ENCODE results near the gene API5. TPM values are rescaled to one million over a fixed set of nuclear protein-coding genes. Genes with fewer than 3 reads are reported as not detected.
A peak's percentile ranks its signal among the peaks of the same experiment; 100 is the strongest.

The API5 gene
- total RNA-seq = 100 to 1,000 TPM; 133 to 163 TPM

DNA sequence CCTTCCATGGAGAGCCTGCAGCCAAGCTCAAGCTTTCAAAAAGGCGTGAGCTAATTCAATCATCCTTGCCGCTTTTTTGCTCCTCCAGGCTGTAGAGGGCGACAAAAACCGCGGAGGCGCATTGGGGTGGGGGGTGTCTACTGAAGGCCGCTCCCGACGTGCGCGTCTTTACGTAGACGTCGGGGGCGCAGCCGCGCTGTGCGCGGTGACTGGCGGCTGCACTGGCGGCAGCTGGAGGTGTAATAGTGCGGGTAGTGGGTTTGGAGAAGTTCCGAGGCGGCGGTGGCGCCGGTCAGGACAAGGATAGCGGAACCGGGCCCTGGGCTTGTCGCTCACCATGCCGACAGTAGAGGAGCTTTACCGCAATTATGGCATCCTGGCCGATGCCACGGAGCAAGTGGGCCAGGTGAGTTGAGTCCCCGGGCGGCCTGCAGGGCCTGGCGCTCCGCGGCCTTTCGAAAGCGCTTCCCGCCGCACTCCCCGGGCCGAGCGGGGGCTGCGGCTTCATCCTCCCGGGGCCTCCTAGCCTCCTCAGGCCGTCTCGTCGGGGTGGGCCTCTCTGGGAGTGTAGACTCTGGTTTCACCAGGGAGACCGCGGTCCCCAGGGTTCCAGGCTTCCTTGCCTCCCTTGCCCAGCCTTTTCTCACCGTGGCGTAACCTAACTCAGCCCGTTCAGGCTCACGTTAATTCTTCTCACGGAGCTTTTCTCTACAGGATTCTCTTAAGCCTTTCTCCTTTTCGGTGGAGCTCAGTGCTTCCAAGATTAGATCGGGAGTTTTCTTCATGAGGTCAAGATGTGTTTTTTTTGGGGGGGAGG is at the start of gene API5:
Gene API5, plus strand, starts transcription at position 206 of the 817 bp plus-strand sequence. Its CDS starts 132 bp downstream, at position 338.
- POLR2A ChIA-PET = interaction anchor here (0.6 to 1.9 kb wide), 6 partner anchors 45 to 568 kb away, joined by 3 to 15 read pairs (median 3); partner anchors contain the start of genes HSD17B12 and TTC17

GRCh38 chr11:43267856-43268580 is 43.8 kb upstream of the API5 start:
- peaks cover 6% of the 10 kb centered on the region for H3K27me3 Mint-ChIP-seq
- H3K4me1 Mint-ChIP-seq = no peaks in the 10 kb centered on the region
- no peak overlapping the region for H3K27ac Mint-ChIP-seq
- POLR2A ChIA-PET = no interaction called here
- DNase-seq = no peak
- no peaks in the 10 kb centered on the region for H3K9me3 Mint-ChIP-seq (ENCODE audit: low read depth)
- no peaks in the 10 kb centered on the region for H3K36me3 Mint-ChIP-seq (ENCODE audit: low read depth)
- CTCF ChIA-PET = interaction anchor here (0.5 kb wide), 1 partner anchor 15 kb away, joined by 3 read pairs; no protein-coding TSS in a partner anchor
- no peak for ATAC-seq
- intact Hi-C loops (cut with DNase I, micrococcal nuclease) = no loop called here
- no peak overlapping the region for H3K4me3 Mint-ChIP-seq

More for the DNA sequence above, at the start of gene API5:
- intact Hi-C loops (cut with DNase I, micrococcal nuclease) = loop anchor here (1.0 to 5.0 kb wide), 8 partner anchors 46 to 570 kb away; partner anchors contain the start of genes HSD17B12 (in 2 of the 2), TTC17 (in 2 of the 2) and ALKBH3 (in 1 of the 2)
- DNase-seq = peak; percentile 97
- peaks cover 9% of the 10 kb centered on the region for H3K36me3 Mint-ChIP-seq (ENCODE audit: low read depth)
- no peaks in the 10 kb centered on the region for H3K27me3 Mint-ChIP-seq
- H3K9me3 Mint-ChIP-seq (ENCODE audit: low read depth) = no peaks in the 10 kb centered on the region
- peaks cover 42% of the 10 kb centered on the region for H3K4me1 Mint-ChIP-seq
- H3K4me3 Mint-ChIP-seq = peak within 1 kb of the TSS; percentile 95
- peak; percentile 97 for ATAC-seq
- CTCF ChIA-PET = interaction anchor here (0.6 to 2.2 kb wide), 13 partner anchors 11 to 107 kb away, joined by 3 to 20 read pairs (median 5); partner anchors contain the start of gene TTC17
- H3K27ac Mint-ChIP-seq = peak within 1 kb of the TSS; percentile 96

DNA sequence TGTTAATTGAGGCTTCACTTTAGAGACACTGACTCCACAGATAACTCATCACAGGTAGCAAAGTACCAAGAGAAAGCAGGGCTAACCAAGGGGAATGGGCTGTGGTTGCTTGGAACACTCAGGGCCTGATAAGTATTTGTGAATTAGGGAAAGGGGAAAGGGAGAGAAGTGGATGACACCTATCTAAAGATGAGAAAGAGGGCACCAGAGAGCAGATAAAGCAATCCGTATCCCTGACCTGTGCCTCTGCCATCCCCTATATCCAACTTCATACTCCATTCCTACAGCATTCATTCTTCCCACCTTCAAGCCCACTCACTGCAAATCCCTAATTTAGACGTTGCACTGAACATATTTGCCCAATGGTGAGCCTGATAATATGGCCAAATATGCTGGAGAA is 43.0 kb upstream of the API5 start:
- Mint-ChIP-seq H3K36me3 (ENCODE audit: low read depth) (no peaks in the 10 kb centered on the region), H3K4me1 (no peaks in the 10 kb centered on the region), H3K27me3 (peaks cover 6% of the 10 kb centered on the region), H3K27ac (no peak overlapping the region), H3K9me3 (ENCODE audit: low read depth) (no peaks in the 10 kb centered on the region), H3K4me3 (no peak overlapping the region)
- no peak for DNase-seq
- ChIA-PET CTCF (interaction anchor here (0.6 kb wide), 1 partner anchor 11 kb away, joined by 3 read pairs; no protein-coding TSS in a partner anchor), POLR2A (no interaction called here)
- intact Hi-C loops (cut with DNase I, micrococcal nuclease) = no loop called here
- no peak for ATAC-seq

DNA sequence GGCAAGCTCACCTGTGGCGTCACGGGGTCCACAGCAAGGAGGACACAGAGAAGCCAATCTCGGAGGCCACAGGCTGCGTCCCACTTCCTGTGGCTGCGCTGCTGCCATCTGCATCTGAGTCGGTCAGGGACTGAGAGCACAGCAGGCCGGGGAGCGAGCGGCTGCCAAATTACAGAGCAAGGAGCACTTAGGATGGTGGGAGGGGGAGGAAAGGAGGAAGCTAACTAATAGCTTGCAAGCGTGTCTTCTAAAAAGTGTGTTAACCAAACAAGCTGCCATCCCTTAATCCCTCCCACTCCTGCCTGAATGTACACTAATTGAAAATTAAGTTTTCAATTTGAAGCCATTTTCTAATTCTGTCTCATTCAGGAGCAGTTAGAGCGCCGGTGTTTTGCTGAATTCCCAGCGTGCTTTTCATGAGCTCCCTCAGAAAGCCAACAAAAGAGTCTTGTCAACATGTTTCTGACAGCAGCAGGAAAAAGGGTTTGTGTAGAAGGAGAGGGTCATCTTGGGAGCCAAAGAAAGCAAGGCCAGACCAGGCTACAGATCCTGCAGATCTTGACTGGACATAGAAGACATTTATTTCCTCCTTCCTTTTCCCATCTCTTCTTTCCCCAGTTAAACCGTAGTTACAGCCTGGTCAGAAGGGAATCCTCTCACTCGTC is 42.4 kb upstream of the API5 start:
- Mint-ChIP-seq H3K27ac (no peak overlapping the region), H3K27me3 (peaks cover 6% of the 10 kb centered on the region), H3K4me3 (no peak overlapping the region), H3K4me1 (no peaks in the 10 kb centered on the region), H3K9me3 (ENCODE audit: low read depth) (peaks cover 3% of the 10 kb centered on the region), H3K36me3 (ENCODE audit: low read depth) (no peaks in the 10 kb centered on the region)
- no peak for ATAC-seq
- DNase-seq = no peak
- CTCF ChIA-PET = interaction anchor here (0.6 to 1.7 kb wide), 3 partner anchors 10 to 556 kb away, joined by 3 to 6 read pairs (median 3); no protein-coding TSS in a partner anchor
- intact Hi-C loops (cut with DNase I, micrococcal nuclease) = no loop called here
- POLR2A ChIA-PET = no interaction called here

GRCh38 chr11:43270468-43270867 is 41.3 kb upstream of the API5 start:
- no peak overlapping the region for H3K4me3 Mint-ChIP-seq
- CTCF ChIA-PET = interaction anchor here (1.7 kb wide), 1 partner anchor 12 kb away, joined by 6 read pairs; no protein-coding TSS in a partner anchor
- DNase-seq = no peak

DNA sequence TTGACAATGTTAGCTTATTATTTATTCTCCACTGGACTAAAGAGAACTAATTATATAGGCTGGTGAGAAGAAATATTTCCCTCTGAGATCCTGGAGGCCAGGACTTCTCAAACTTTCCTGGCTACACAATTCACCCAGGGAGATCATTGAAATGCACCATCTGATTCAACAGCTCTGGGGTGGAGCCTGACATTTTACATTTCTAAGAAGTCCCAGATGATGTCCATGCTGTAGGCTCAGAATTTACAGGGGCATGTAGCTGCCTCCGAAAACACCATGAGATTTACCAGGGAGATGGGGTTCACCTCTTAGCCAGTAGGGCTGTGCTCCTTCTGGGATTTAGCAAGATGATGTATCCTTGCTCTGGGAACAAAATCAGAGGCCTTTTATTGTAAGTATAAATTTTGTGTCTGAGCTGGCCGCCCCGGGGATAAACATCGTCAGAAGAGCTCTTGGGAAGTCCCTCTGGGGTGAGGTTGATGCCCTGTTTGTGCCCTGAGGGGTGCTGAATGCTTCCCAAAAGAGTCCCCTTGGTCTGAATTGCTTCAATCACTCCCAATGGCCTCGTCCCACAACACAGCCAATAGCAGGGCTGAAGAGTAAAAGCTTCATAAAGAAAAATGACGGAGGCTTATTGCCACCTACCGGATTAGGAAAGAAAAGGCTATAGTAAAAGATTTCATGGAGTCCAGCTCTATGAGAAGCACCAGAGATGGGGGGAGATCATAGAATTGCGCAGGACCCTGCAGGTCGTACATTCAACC is 33.4 kb upstream of the API5 start:
- no peaks in the 10 kb centered on the region for H3K36me3 Mint-ChIP-seq (ENCODE audit: low read depth)
- ChIA-PET CTCF (interaction anchor here (0.9 to 1.1 kb wide), 4 partner anchors 9 to 167 kb away, joined by 3 to 7 read pairs (median 4); no protein-coding TSS in a partner anchor), POLR2A (interaction anchor here (0.6 kb wide), 1 partner anchor 14 kb away, joined by 14 read pairs; no protein-coding TSS in a partner anchor)
- intact Hi-C loops (cut with DNase I, micrococcal nuclease) = no loop called here
- H3K4me3 Mint-ChIP-seq = no peak overlapping the region
- H3K27ac Mint-ChIP-seq = no peak overlapping the region
- no peaks in the 10 kb centered on the region for H3K4me1 Mint-ChIP-seq
- peaks cover 3% of the 10 kb centered on the region for H3K9me3 Mint-ChIP-seq (ENCODE audit: low read depth)
- peaks cover 12% of the 10 kb centered on the region for H3K27me3 Mint-ChIP-seq
- DNase-seq = no peak
- ATAC-seq = no peak

More at GRCh38 chr11:43270468-43270867, 41.3 kb upstream of the API5 start:
- H3K9me3 Mint-ChIP-seq (ENCODE audit: low read depth) = peaks cover 3% of the 10 kb centered on the region
- H3K4me1 Mint-ChIP-seq = no peaks in the 10 kb centered on the region
- no peak overlapping the region for H3K27ac Mint-ChIP-seq
- H3K36me3 Mint-ChIP-seq (ENCODE audit: low read depth) = no peaks in the 10 kb centered on the region
- POLR2A ChIA-PET = no interaction called here
- no peak for ATAC-seq
- H3K27me3 Mint-ChIP-seq = peaks cover 6% of the 10 kb centered on the region
- intact Hi-C loops (cut with DNase I, micrococcal nuclease) = no loop called here

GRCh38 chr11:43282607-43283440 is 29.0 kb upstream of the API5 start:
- no peaks in the 10 kb centered on the region for H3K4me1 Mint-ChIP-seq

GRCh38 chr11:43285826-43286225 is 26.0 kb upstream of the API5 start:
- intact Hi-C loops (cut with DNase I, micrococcal nuclease) = no loop called here
- DNase-seq (no peak), ATAC-seq (no peak)
- Mint-ChIP-seq H3K4me1 (no peaks in the 10 kb centered on the region), H3K4me3 (no peak overlapping the region), H3K36me3 (ENCODE audit: low read depth) (no peaks in the 10 kb centered on the region), H3K9me3 (ENCODE audit: low read depth) (no peaks in the 10 kb centered on the region), H3K27me3 (peaks cover 11% of the 10 kb centered on the region), H3K27ac (no peak overlapping the region)
- ChIA-PET POLR2A (no interaction called here), CTCF (no interaction called here)

More at GRCh38 chr11:43282607-43283440, 29.0 kb upstream of the API5 start:
- ATAC-seq = peak; percentile 44
- intact Hi-C loops (cut with DNase I, micrococcal nuclease) = loop anchor here (2.0 to 5.0 kb wide), 4 partner anchors 511 to 1822 kb away; no protein-coding TSS in a partner anchor
- no peaks in the 10 kb centered on the region for H3K9me3 Mint-ChIP-seq (ENCODE audit: low read depth)
- H3K27ac Mint-ChIP-seq = no peak overlapping the region
- H3K27me3 Mint-ChIP-seq = peaks cover 15% of the 10 kb centered on the region
- ChIA-PET POLR2A (no interaction called here), CTCF (interaction anchor here (0.5 to 2.8 kb wide), 12 partner anchors 12 to 1827 kb away, joined by 3 to 15 read pairs (median 4); no protein-coding TSS in a partner anchor)
- peak; percentile 64 for DNase-seq
- H3K36me3 Mint-ChIP-seq (ENCODE audit: low read depth) = no peaks in the 10 kb centered on the region
- H3K4me3 Mint-ChIP-seq = no peak overlapping the region

DNA sequence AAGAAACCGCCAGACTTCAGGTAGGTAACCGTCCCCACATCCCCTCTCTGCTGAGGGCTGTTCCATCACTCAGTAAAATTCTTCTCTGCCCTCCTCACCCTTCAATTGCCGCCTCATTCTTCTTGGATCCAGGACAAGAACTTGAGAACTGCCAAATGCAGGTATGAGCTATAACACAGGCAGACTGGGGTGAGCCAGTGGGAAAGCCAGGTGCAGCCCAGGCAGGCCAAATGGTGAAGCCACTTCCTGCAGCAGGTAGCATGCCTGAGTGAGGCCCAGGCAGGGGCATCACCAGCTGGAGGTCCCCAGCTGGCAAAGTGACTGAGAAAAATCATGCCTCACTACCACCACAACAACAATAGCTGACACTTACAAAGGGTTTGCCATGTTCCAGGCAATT is 22.4 kb upstream of the API5 start:
- Mint-ChIP-seq H3K27ac (no peak overlapping the region), H3K9me3 (ENCODE audit: low read depth) (no peaks in the 10 kb centered on the region), H3K27me3 (peaks cover 11% of the 10 kb centered on the region), H3K4me3 (no peak overlapping the region), H3K4me1 (no peaks in the 10 kb centered on the region), H3K36me3 (ENCODE audit: low read depth) (no peaks in the 10 kb centered on the region)
- intact Hi-C loops (cut with DNase I, micrococcal nuclease) = no loop called here
- POLR2A ChIA-PET = no interaction called here
- DNase-seq = no peak
- ATAC-seq = no peak
- CTCF ChIA-PET = no interaction called here

DNA sequence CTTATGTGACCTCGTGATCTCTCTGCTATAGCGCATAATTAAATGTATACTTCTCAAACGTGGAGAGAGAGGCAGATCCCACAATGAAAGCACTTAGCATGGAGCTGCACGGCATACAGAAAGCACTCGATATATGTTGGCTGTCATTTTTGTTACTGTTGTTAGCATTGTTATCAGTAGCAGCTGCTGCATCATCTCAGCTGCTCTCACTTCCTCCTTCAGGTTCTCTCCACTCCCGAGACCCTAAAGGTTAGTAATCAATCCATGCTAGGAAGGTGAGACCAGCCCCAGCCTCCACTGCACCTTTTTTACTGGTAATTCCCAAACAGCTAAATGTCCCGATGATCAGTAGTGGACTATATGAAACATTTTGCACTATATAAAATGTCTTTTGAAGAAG is 13.4 kb upstream of the API5 start:
- no peak for ATAC-seq
- Mint-ChIP-seq H3K4me1 (no peaks in the 10 kb centered on the region), H3K4me3 (no peak overlapping the region), H3K9me3 (ENCODE audit: low read depth) (peaks cover 14% of the 10 kb centered on the region), H3K27ac (no peak overlapping the region), H3K27me3 (peaks cover 12% of the 10 kb centered on the region), H3K36me3 (ENCODE audit: low read depth) (peaks cover 4% of the 10 kb centered on the region)
- POLR2A ChIA-PET = no interaction called here
- intact Hi-C loops (cut with DNase I, micrococcal nuclease) = no loop called here
- no peak for DNase-seq
- CTCF ChIA-PET = no interaction called here

Measured in activated CD4-positive, alpha-beta T cell treated with anti-CD3 and anti-CD28 coated beads for 36 hours (primary cell).